ENCODE data around the gene PRKAR1A.
"Not testable (repeated sequence)": the region's sequence is repeated elsewhere in the genome, so short reads cannot be mapped to it uniquely, and the experiment has no call there.

The PRKAR1A gene

GRCh38 chr17:68573338-68573737, 61.1 kb downstream of the PRKAR1A start:
- Histone ChIP-seq H3K9ac (ENCODE audit: insufficient read length) (no peak overlapping the region), H3K9me3 (ENCODE audit: low read depth, low read length) (no peaks in the 10 kb centered on the region), H3K36me3 (ENCODE audit: insufficient read depth, low read length) (no peaks in the 10 kb centered on the region), H3K27ac (no peak overlapping the region), H3K4me3 (no peak overlapping the region)
- no peak for DNase-seq (ENCODE audit: low read depth, low spot score)
- TF ChIP-seq POLR2AphosphoS5 (IDR thresholded peaks at IDR 0.05; ENCODE audit: borderline replicate concordance, low read depth, low read length): no peak
- no peak for TF ChIP-seq EZH2 (IDR thresholded peaks at IDR 0.05)
- no peak for TF ChIP-seq FOXP2 (optimal IDR thresholded peaks at IDR 0.05; ENCODE audit: control extremely low read depth, extremely low read length, insufficient read depth)

GRCh38 chr17:68576137-68576536, 63.9 kb downstream of the PRKAR1A start:
- no peak for DNase-seq (ENCODE audit: low read depth, low spot score)
- TF ChIP-seq POLR2AphosphoS5 (IDR thresholded peaks at IDR 0.05; ENCODE audit: borderline replicate concordance, low read depth, low read length): no peak
- TF ChIP-seq EZH2 (IDR thresholded peaks at IDR 0.05): no peak
- no peak for TF ChIP-seq FOXP2 (optimal IDR thresholded peaks at IDR 0.05; ENCODE audit: control extremely low read depth, extremely low read length, insufficient read depth)
- H3K9ac ChIP-seq (ENCODE audit: insufficient read length): no peak overlapping the region
- no peaks in the 10 kb centered on the region for H3K36me3 ChIP-seq (ENCODE audit: insufficient read depth, low read length)
- H3K9me3 ChIP-seq (ENCODE audit: low read depth, low read length): no peaks in the 10 kb centered on the region
- H3K27ac ChIP-seq: no peak overlapping the region
- H3K4me3 ChIP-seq: no peak overlapping the region

DNA sequence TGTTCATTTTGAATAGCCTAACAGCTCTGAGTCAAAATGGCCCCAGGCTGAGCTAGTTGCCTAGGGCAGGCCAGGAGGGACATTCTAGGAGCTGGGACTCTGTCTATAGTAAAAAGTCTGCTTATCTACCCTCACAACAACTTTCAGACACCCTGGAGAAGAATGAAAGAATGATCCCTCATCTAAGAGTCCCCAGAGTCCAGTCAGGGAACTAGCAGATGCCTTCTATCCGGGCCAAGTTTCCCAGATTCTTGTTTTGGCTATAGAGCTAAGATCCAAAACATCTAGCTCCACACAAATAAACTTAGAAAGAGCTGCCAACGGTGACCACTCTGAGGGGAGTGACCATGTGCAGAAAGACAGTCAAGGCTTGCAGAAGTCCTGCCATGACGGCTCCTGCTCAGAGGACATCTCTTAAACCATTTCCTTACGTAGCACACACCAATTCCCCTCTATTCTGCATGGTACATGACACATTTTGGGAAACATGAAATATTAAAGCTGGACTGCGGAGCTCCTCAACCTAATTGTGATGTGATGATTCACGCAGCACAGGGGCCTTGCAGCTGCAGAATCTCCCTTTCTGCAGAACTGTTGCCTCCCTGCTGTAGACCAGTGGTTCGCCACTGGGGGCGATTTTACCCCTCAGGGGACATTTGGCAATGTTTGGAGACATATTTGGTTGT, 64.7 kb downstream of the PRKAR1A start:
- Histone ChIP-seq H3K9me3 (ENCODE audit: low read depth, low read length) (no peaks in the 10 kb centered on the region), H3K27ac (no peak overlapping the region), H3K36me3 (ENCODE audit: insufficient read depth, low read length) (no peaks in the 10 kb centered on the region), H3K4me3 (no peak overlapping the region), H3K9ac (ENCODE audit: insufficient read length) (no peak overlapping the region)
- DNase-seq (ENCODE audit: low read depth, low spot score): no peak
- TF ChIP-seq EZH2 (IDR thresholded peaks at IDR 0.05): no peak
- TF ChIP-seq POLR2AphosphoS5 (IDR thresholded peaks at IDR 0.05; ENCODE audit: borderline replicate concordance, low read depth, low read length): no peak
- TF ChIP-seq FOXP2 (optimal IDR thresholded peaks at IDR 0.05; ENCODE audit: control extremely low read depth, extremely low read length, insufficient read depth): no peak

DNA sequence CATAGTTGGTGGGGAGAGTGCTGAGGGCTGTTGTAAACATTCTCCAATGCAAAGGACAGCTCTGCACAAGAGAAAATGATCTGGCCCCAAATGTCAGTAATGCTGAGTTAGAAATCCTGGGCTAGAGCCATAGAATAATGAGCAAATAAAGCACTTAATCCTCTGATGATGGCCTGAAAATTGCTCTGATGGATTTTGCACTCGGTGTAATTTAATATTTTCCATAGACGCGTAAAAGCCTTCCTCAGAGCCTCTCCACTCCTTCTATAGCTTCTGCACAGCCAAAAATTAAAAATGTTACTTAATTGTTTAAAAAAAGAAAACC, 65.2 kb downstream of the PRKAR1A start:
- H3K9me3 ChIP-seq (ENCODE audit: low read depth, low read length): no peaks in the 10 kb centered on the region
- TF ChIP-seq FOXP2 (optimal IDR thresholded peaks at IDR 0.05; ENCODE audit: control extremely low read depth, extremely low read length, insufficient read depth) (no peak), EZH2 (IDR thresholded peaks at IDR 0.05) (no peak), POLR2AphosphoS5 (IDR thresholded peaks at IDR 0.05; ENCODE audit: borderline replicate concordance, low read depth, low read length) (no peak)
- DNase-seq (ENCODE audit: low read depth, low spot score): no peak
- H3K4me3 ChIP-seq: no peak overlapping the region
- H3K36me3 ChIP-seq (ENCODE audit: insufficient read depth, low read length): no peaks in the 10 kb centered on the region
- no peak overlapping the region for H3K9ac ChIP-seq (ENCODE audit: insufficient read length)
- H3K27ac ChIP-seq: no peak overlapping the region

DNA sequence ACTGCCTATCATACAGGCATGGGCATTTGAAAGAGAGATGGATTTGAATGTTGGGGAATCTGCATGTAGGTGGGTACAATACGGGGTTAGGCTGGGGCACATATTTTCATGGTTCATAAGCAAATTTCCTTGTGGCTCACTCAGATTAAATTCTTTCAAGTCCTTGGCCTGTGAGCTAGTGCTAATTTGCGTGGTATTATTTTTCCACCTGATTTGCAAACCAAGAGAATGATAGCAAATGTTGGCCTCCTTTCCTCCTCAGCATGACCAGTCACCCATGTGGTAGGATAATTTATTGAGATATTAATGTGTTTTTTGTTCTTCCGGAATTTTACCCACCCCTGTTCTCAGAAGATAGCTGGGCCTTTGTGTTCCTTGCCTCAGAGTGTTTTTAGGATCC, 66.0 kb downstream of the PRKAR1A start:
- H3K27ac ChIP-seq: no peak overlapping the region
- H3K9ac ChIP-seq (ENCODE audit: insufficient read length): no peak overlapping the region
- DNase-seq (ENCODE audit: low read depth, low spot score): no peak
- H3K4me3 ChIP-seq: no peak overlapping the region
- H3K9me3 ChIP-seq (ENCODE audit: low read depth, low read length): no peaks in the 10 kb centered on the region
- TF ChIP-seq FOXP2 (optimal IDR thresholded peaks at IDR 0.05; ENCODE audit: control extremely low read depth, extremely low read length, insufficient read depth): no peak
- no peak for TF ChIP-seq POLR2AphosphoS5 (IDR thresholded peaks at IDR 0.05; ENCODE audit: borderline replicate concordance, low read depth, low read length)
- no peak for TF ChIP-seq EZH2 (IDR thresholded peaks at IDR 0.05)
- H3K36me3 ChIP-seq (ENCODE audit: insufficient read depth, low read length): no peaks in the 10 kb centered on the region

GRCh38 chr17:68579194-68579927, 67.1 kb downstream of the PRKAR1A start:
- no peak overlapping the region for H3K9ac ChIP-seq (ENCODE audit: insufficient read length)
- H3K27ac ChIP-seq: no peak overlapping the region
- no peaks in the 10 kb centered on the region for H3K36me3 ChIP-seq (ENCODE audit: insufficient read depth, low read length)
- no peak for TF ChIP-seq POLR2AphosphoS5 (IDR thresholded peaks at IDR 0.05; ENCODE audit: borderline replicate concordance, low read depth, low read length)
- no peak for TF ChIP-seq EZH2 (IDR thresholded peaks at IDR 0.05)
- TF ChIP-seq FOXP2 (optimal IDR thresholded peaks at IDR 0.05; ENCODE audit: control extremely low read depth, extremely low read length, insufficient read depth): no peak
- no peak for DNase-seq (ENCODE audit: low read depth, low spot score)
- no peaks in the 10 kb centered on the region for H3K9me3 ChIP-seq (ENCODE audit: low read depth, low read length)
- no peak overlapping the region for H3K4me3 ChIP-seq

GRCh38 chr17:68580236-68580770, 68.1 kb downstream of the PRKAR1A start:
- Histone ChIP-seq H3K4me3 (no peak overlapping the region), H3K9me3 (ENCODE audit: low read depth, low read length) (no peaks in the 10 kb centered on the region), H3K9ac (ENCODE audit: insufficient read length) (no peak overlapping the region), H3K27ac (no peak overlapping the region), H3K36me3 (ENCODE audit: insufficient read depth, low read length) (no peaks in the 10 kb centered on the region)
- TF ChIP-seq EZH2 (IDR thresholded peaks at IDR 0.05) (no peak), FOXP2 (optimal IDR thresholded peaks at IDR 0.05; ENCODE audit: control extremely low read depth, extremely low read length, insufficient read depth) (no peak), POLR2AphosphoS5 (IDR thresholded peaks at IDR 0.05; ENCODE audit: borderline replicate concordance, low read depth, low read length) (no peak)
- no peak for DNase-seq (ENCODE audit: low read depth, low spot score)

- Histone ChIP-seq H3K9me3 (ENCODE audit: low read depth, low read length) (no peaks in the 10 kb centered on the region), H3K27ac (no peak overlapping the region), H3K9ac (ENCODE audit: insufficient read length) (no peak overlapping the region), H3K36me3 (ENCODE audit: insufficient read depth, low read length) (no peaks in the 10 kb centered on the region), H3K4me3 (no peak overlapping the region)
- TF ChIP-seq FOXP2 (optimal IDR thresholded peaks at IDR 0.05; ENCODE audit: control extremely low read depth, extremely low read length, insufficient read depth): no peak
- TF ChIP-seq EZH2 (IDR thresholded peaks at IDR 0.05): no peak
- no peak for TF ChIP-seq POLR2AphosphoS5 (IDR thresholded peaks at IDR 0.05; ENCODE audit: borderline replicate concordance, low read depth, low read length)
- no peak for DNase-seq (ENCODE audit: low read depth, low spot score)
Observed at GRCh38 chr17:68581863-68582645, 69.8 kb downstream of the PRKAR1A start.

GRCh38 chr17:68582867-68583266, 70.6 kb downstream of the PRKAR1A start:
- not testable (repeated sequence) for H3K9me3 ChIP-seq (ENCODE audit: low read depth, low read length); H3K27ac ChIP-seq; DNase-seq (ENCODE audit: low read depth, low spot score); H3K4me3 ChIP-seq; H3K36me3 ChIP-seq (ENCODE audit: insufficient read depth, low read length); H3K9ac ChIP-seq (ENCODE audit: insufficient read length)

Data from SK-N-MC (cell line).